ENCODE data around the gene CDCA3. TPM values are rescaled to one million over a fixed set of nuclear protein-coding genes. Genes with fewer than 3 reads are reported as not detected.
A peak's percentile ranks its signal among the peaks of the same experiment; 100 is the strongest.

CDCA3 gene
- total and polyA plus RNA-seq, 2 of the 13 experiments (the other 11 are each of a cell fraction or from before 2014, with no cell fraction given): 32.7 to 56.5 TPM

DNA sequence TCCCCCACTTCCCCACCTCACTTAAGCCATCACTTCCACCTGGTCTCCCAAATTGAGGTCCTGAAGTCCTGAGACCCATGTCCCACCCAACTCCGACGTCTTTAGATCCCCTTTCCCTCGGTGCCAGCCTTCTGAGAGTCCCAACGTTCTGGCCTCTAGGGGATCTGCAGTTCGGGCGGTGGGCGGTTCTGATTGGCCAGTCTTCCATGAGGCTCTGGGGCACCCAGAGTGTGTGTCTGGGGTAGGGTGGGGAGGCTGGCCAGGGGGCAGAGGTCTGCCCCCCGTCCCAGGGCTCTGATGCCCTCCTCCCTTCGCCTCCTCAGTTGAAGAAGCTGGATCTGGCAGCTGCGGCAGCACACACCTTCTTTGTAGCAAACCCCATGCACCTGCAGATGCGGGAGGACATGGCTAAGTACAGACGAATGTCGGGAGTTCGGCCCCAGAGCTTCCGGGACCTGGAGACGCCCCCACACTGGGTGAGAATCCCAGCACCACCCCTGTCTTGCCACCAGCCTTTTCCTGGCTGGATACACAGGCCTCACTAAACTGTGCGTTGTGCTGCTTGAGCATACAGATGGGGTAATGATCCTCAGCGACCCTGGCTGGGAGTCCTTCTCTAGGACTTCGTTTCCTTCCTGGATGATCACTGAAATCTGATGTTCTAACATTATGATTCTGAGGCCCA lies 21.4 kb downstream of the CDCA3 start (continued):
- TF ChIP-seq PAX8 (CRISPR knock-in tag; IDR thresholded peaks at IDR 0.05; ENCODE audit: borderline replicate concordance) (no peak), ZNF747 (CRISPR knock-in tag; IDR thresholded peaks at IDR 0.05; ENCODE audit: borderline replicate concordance) (no peak), BRD4 (CRISPR knock-in tag; IDR thresholded peaks at IDR 0.05) (0 out of 2 replicates have a peak, but pooled peaks have one; percentile 8), ZFYVE20 (CRISPR knock-in tag; IDR thresholded peaks at IDR 0.05; ENCODE audit: borderline replicate concordance, low read depth) (no peak), RORA (CRISPR knock-in tag; IDR thresholded peaks at IDR 0.05) (no peak), ONECUT2 (CRISPR knock-in tag; IDR thresholded peaks at IDR 0.05) (no peak), NFYB (CRISPR knock-in tag; IDR thresholded peaks at IDR 0.05) (peak; percentile 50), PRMT3 (CRISPR knock-in tag; IDR thresholded peaks at IDR 0.05; ENCODE audit: borderline replicate concordance, low read depth) (0 out of 2 replicates have a peak, but pooled peaks have one; percentile 9), ZNF781 (CRISPR knock-in tag; IDR thresholded peaks at IDR 0.05; ENCODE audit: borderline replicate concordance, not compliant biosample characterization) (peak; percentile 5), ZNF644 (CRISPR knock-in tag; IDR thresholded peaks at IDR 0.05; ENCODE audit: low read depth) (no peak), ZNF17 (CRISPR knock-in tag; IDR thresholded peaks at IDR 0.05) (no peak), NR1H2 (CRISPR knock-in tag; IDR thresholded peaks at IDR 0.05; ENCODE audit: borderline replicate concordance, low read depth) (peak; percentile 39; the same call in 1 of the 2 replicates), ZSCAN20 (CRISPR knock-in tag; IDR thresholded peaks at IDR 0.05; ENCODE audit: borderline replicate concordance) (no peak), ZNF556 (CRISPR knock-in tag; IDR thresholded peaks at IDR 0.05; ENCODE audit: borderline replicate concordance) (no peak; the same call in 1 of the 2 replicates), NFYC (CRISPR knock-in tag; IDR thresholded peaks at IDR 0.05) (peak; percentile 53), RFXANK (CRISPR knock-in tag; IDR thresholded peaks at IDR 0.05) (no peak), SMAD9 (CRISPR knock-in tag; IDR thresholded peaks at IDR 0.05) (no peak), GTF2F1 (IDR thresholded peaks at IDR 0.05; ENCODE audit: low read length) (no peak), PITX1 (CRISPR knock-in tag; IDR thresholded peaks at IDR 0.05) (no peak), CBX5 (CRISPR knock-in tag; IDR thresholded peaks at IDR 0.05; ENCODE audit: borderline replicate concordance) (no peak), ISL2 (CRISPR knock-in tag; IDR thresholded peaks at IDR 0.05) (peak; percentile 58), ZNF891 (CRISPR knock-in tag; IDR thresholded peaks at IDR 0.05) (no peak)
- TF ChIP-seq, protein P1, sequence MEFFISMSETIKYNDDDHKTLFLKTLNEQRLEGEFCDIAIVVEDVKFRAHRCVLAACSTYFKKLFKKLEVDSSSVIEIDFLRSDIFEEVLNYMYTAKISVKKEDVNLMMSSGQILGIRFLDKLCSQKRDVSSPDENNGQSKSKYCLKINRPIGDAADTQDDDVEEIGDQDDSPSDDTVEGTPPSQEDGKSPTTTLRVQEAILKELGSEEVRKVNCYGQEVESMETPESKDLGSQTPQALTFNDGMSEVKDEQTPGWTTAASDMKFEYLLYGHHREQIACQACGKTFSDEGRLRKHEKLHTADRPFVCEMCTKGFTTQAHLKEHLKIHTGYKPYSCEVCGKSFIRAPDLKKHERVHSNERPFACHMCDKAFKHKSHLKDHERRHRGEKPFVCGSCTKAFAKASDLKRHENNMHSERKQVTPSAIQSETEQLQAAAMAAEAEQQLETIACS (CRISPR knock-in tag; IDR thresholded peaks at IDR 0.05): no peak
- TF ChIP-seq, protein P2, sequence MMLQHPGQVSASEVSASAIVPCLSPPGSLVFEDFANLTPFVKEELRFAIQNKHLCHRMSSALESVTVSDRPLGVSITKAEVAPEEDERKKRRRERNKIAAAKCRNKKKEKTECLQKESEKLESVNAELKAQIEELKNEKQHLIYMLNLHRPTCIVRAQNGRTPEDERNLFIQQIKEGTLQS (CRISPR knock-in tag; IDR thresholded peaks at IDR 0.05): no peak
- TF ChIP-seq, protein P3, sequence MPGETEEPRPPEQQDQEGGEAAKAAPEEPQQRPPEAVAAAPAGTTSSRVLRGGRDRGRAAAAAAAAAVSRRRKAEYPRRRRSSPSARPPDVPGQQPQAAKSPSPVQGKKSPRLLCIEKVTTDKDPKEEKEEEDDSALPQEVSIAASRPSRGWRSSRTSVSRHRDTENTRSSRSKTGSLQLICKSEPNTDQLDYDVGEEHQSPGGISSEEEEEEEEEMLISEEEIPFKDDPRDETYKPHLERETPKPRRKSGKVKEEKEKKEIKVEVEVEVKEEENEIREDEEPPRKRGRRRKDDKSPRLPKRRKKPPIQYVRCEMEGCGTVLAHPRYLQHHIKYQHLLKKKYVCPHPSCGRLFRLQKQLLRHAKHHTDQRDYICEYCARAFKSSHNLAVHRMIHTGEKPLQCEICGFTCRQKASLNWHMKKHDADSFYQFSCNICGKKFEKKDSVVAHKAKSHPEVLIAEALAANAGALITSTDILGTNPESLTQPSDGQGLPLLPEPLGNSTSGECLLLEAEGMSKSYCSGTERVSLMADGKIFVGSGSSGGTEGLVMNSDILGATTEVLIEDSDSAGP (CRISPR knock-in tag; IDR thresholded peaks at IDR 0.05; ENCODE audit: borderline replicate concordance): peak; percentile 25; the same call in 1 of the 2 replicates
- TF ChIP-seq, protein P4, sequence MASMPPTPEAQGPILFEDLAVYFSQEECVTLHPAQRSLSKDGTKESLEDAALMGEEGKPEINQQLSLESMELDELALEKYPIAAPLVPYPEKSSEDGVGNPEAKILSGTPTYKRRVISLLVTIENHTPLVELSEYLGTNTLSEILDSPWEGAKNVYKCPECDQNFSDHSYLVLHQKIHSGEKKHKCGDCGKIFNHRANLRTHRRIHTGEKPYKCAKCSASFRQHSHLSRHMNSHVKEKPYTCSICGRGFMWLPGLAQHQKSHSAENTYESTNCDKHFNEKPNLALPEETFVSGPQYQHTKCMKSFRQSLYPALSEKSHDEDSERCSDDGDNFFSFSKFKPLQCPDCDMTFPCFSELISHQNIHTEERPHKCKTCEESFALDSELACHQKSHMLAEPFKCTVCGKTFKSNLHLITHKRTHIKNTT (CRISPR knock-in tag; IDR thresholded peaks at IDR 0.05): no peak
- TF ChIP-seq, protein P5, sequence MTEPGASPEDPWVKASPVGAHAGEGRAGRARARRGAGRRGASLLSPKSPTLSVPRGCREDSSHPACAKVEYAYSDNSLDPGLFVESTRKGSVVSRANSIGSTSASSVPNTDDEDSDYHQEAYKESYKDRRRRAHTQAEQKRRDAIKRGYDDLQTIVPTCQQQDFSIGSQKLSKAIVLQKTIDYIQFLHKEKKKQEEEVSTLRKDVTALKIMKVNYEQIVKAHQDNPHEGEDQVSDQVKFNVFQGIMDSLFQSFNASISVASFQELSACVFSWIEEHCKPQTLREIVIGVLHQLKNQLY (CRISPR knock-in tag; IDR thresholded peaks at IDR 0.05): no peak

All from HepG2 (cell line).